Astrocyte (in vitro differentiated cells and primary cell): ENCODE results near the gene PRSS57. TPM values are rescaled to one million over a fixed set of nuclear protein-coding genes. Genes with fewer than 3 reads are reported as not detected.

Source experiments
- DNase-seq: peaks from one replicate; pipeline ENCODE4 v3.0.0-alpha.2; 2010; ENCODE audit warnings: low read depth
- FAIRE-seq: peaks from 2 replicates; lab custom pipeline; 2011; peaks lifted over from hg19 to GRCh38; lab: Jason Lieb, UNC
- H2AFZ ChIP-seq: 2 replicates; pipeline ENCODE4 v1.6.0; 2012; ENCODE audit warnings: low read depth, low read length, inconsistent platforms
- H3K27ac ChIP-seq: 2 replicates; pipeline ENCODE4 v1.5.1; 2011; ENCODE audit warnings: low read depth, low read length, inconsistent platforms
- H3K27me3 ChIP-seq: 2 replicates; pipeline ENCODE4 v1.6.0; 2011; ENCODE audit warnings: low read length, inconsistent platforms; ENCODE audit not compliant: insufficient read depth
- H3K36me3 ChIP-seq: 2 replicates; pipeline ENCODE4 v1.5.1; 2011; ENCODE audit warnings: low read length, inconsistent platforms; ENCODE audit not compliant: insufficient read depth
- H3K4me1 ChIP-seq: 2 replicates; pipeline ENCODE4 v1.5.1; 2011; ENCODE audit warnings: low read length, inconsistent platforms; ENCODE audit not compliant: insufficient read depth
- H3K4me2 ChIP-seq: 2 replicates; pipeline ENCODE4 v1.6.0; 2012; ENCODE audit warnings: low read length, inconsistent platforms
- H3K4me3 ChIP-seq: 2 replicates; pipeline ENCODE4 v1.5.1; 2011; ENCODE audit warnings: low read depth, mild to moderate bottlenecking, low read length, inconsistent platforms; ENCODE audit not compliant: insufficient read depth
- H3K79me2 ChIP-seq: 2 replicates; pipeline ENCODE4 v1.6.0; 2012; ENCODE audit warnings: mild to moderate bottlenecking, low read length, inconsistent platforms; ENCODE audit not compliant: insufficient read depth
- H3K9ac ChIP-seq: 2 replicates; pipeline ENCODE4 v1.6.0; 2012; ENCODE audit warnings: mild to moderate bottlenecking, low read length, inconsistent platforms
- H3K9me3 ChIP-seq: 2 replicates; pipeline ENCODE4 v1.5.1; 2012; ENCODE audit warnings: low read depth, mild to moderate bottlenecking, low read length, inconsistent platforms; ENCODE audit not compliant: insufficient read depth
- H4K20me1 ChIP-seq: 2 replicates; pipeline ENCODE4 v1.6.0; 2012; ENCODE audit warnings: low read length, inconsistent platforms; ENCODE audit not compliant: insufficient read depth
- H3K27ac Mint-ChIP-seq: one replicate; pipeline ENCODE4 v1.8.0; 2021; ENCODE audit warnings: mild to moderate bottlenecking, mixed read lengths; ENCODE audit not compliant: unreplicated experiment
- H3K27me3 Mint-ChIP-seq: one replicate; pipeline ENCODE4 v1.8.0; 2021; ENCODE audit warnings: low read depth, mixed read lengths; ENCODE audit not compliant: unreplicated experiment
- H3K36me3 Mint-ChIP-seq: one replicate; pipeline ENCODE4 v1.8.0; 2021; ENCODE audit warnings: low read depth, mixed read lengths; ENCODE audit not compliant: unreplicated experiment
- H3K4me1 Mint-ChIP-seq: one replicate; pipeline ENCODE4 v1.8.0; 2021; ENCODE audit warnings: low read depth, mixed read lengths; ENCODE audit not compliant: unreplicated experiment
- H3K4me3 Mint-ChIP-seq: one replicate; pipeline ENCODE4 v1.8.0; 2021; ENCODE audit warnings: mild to moderate bottlenecking, moderate library complexity, mixed read lengths; ENCODE audit not compliant: unreplicated experiment
- H3K9me3 Mint-ChIP-seq: one replicate; pipeline ENCODE4 v1.8.0; 2021; ENCODE audit warnings: mild to moderate bottlenecking, mixed read lengths; ENCODE audit not compliant: unreplicated experiment
- CTCF ChIP-seq: IDR thresholded peaks from 2 replicates; pipeline ENCODE4 v1.5.1; 2011; ENCODE audit warnings: low read depth, mild to moderate bottlenecking, inconsistent platforms, low read length, moderate library complexity; ENCODE audit not compliant: insufficient read depth
- EZH2 ChIP-seq: IDR thresholded peaks from 2 replicates; pipeline ENCODE4 v1.6.1; 2012; ENCODE audit warnings: mild to moderate bottlenecking, low read length, inconsistent platforms; ENCODE audit not compliant: insufficient read depth
- total RNA-seq: library from RNA; stranded (reverse); gene quantifications from 2 replicates; pipeline ENCODE4 v1.2.1, GENCODE V29; 2021

PRSS57 gene
- total RNA-seq, 1 donor from 2014 or later = not detected

- Mint-ChIP-seq H3K4me1 (no peaks in the 10 kb centered on the region), H3K4me3 (no peak overlapping the region), H3K9me3 (peaks cover 2% of the 10 kb centered on the region), H3K36me3 (no peaks in the 10 kb centered on the region), H3K27ac (no peak overlapping the region), H3K27me3 (peaks cover 3% of the 10 kb centered on the region)
- Histone ChIP-seq H3K9ac (no peak overlapping the region), H3K36me3 (no peaks in the 10 kb centered on the region), H3K27ac (no peak overlapping the region), H4K20me1 (no peaks in the 10 kb centered on the region), H2AFZ (no peak overlapping the region), H3K4me1 (no peaks in the 10 kb centered on the region), H3K27me3 (peaks cover 4% of the 10 kb centered on the region), H3K9me3 (no peaks in the 10 kb centered on the region), H3K4me3 (no peak overlapping the region), H3K4me2 (no peak overlapping the region), H3K79me2 (no peaks in the 10 kb centered on the region)
- no peak for DNase-seq
- TF ChIP-seq CTCF = no peak
- no peak for TF ChIP-seq EZH2
- no peak for FAIRE-seq
These were observed 536 bp downstream of the PRSS57 start for GRCh38 chr19:694481-695351.

- H3K4me3 ChIP-seq = no peak overlapping the region
- H2AFZ ChIP-seq = no peak overlapping the region
- H3K27ac ChIP-seq = no peak overlapping the region
- FAIRE-seq (no peak), DNase-seq (no peak)
- H3K4me2 ChIP-seq = no peak overlapping the region
- no peaks in the 10 kb centered on the region for H3K27me3 ChIP-seq
- Mint-ChIP-seq H3K27me3 (peaks cover 16% of the 10 kb centered on the region), H3K4me3 (no peak overlapping the region), H3K4me1 (no peaks in the 10 kb centered on the region), H3K27ac (no peak overlapping the region), H3K36me3 (no peaks in the 10 kb centered on the region), H3K9me3 (peaks cover 7% of the 10 kb centered on the region)
- no peaks in the 10 kb centered on the region for H3K36me3 ChIP-seq
- H3K4me1 ChIP-seq = no peaks in the 10 kb centered on the region
- no peak for TF ChIP-seq EZH2
- TF ChIP-seq CTCF = no peak
- H3K9me3 ChIP-seq = no peaks in the 10 kb centered on the region
- H3K79me2 ChIP-seq = no peaks in the 10 kb centered on the region
- H3K9ac ChIP-seq = no peak overlapping the region
- H4K20me1 ChIP-seq = no peaks in the 10 kb centered on the region
These were observed 5.0 kb downstream of the PRSS57 start for GRCh38 chr19:690203-690602.

- DNase-seq = no peak
- Histone ChIP-seq H3K27me3 (no peaks in the 10 kb centered on the region), H3K27ac (no peak overlapping the region), H3K9me3 (no peaks in the 10 kb centered on the region), H4K20me1 (no peaks in the 10 kb centered on the region), H3K4me1 (no peaks in the 10 kb centered on the region), H3K9ac (no peak overlapping the region), H3K79me2 (no peaks in the 10 kb centered on the region), H3K36me3 (no peaks in the 10 kb centered on the region), H3K4me3 (no peak overlapping the region), H2AFZ (no peak overlapping the region), H3K4me2 (no peak overlapping the region)
- TF ChIP-seq CTCF (no peak), EZH2 (no peak)
- Mint-ChIP-seq H3K27ac (no peak overlapping the region), H3K27me3 (peaks cover 16% of the 10 kb centered on the region), H3K36me3 (no peaks in the 10 kb centered on the region), H3K4me1 (no peaks in the 10 kb centered on the region), H3K4me3 (no peak overlapping the region), H3K9me3 (peaks cover 7% of the 10 kb centered on the region)
- FAIRE-seq = no peak
These were observed 6.3 kb downstream of the PRSS57 start for GRCh38 chr19:688992-689391.
